ENCODE measurements around the gene XYLT1.

The XYLT1 gene

DNA sequence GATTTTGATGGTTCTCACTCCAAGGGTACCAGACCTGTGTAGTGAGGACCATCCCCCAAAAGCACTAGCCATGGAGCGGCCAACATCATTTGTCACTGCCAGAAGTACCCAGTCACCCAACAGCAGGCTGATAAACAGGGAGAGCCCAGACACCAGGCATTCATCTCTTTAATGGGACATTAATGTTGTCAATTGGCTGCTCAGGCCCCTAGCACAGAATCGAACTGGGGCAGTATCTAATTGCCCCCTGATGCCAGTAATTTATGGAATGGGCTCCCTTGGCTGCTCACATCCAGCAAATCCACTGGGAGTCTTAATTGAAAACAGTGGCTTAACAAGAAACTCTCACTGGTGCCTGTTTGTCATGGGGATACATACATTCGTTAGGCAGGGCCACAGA is 344.6 kb downstream of the XYLT1 start:
- no peak for DNase-seq

DNA sequence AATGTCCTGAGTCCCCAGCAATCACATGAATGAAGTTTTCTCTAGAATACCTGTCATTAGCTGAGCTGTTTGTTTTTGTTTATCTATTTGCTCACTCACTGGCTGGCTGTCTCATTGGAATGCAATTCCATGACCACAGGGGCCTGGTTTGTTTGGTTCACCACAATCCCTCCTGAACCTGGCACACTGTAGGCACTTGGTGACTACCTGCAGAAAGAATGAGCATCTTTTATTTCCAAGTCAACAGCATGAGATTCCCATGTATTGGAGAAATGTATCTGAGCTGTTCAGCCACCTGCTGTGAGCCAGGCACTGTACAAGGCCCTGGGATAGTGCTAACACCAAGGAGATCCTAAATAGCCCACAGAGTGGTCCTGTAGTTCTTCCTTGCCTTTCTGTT is 345.1 kb downstream of the XYLT1 start:
- no peak for DNase-seq

DNA sequence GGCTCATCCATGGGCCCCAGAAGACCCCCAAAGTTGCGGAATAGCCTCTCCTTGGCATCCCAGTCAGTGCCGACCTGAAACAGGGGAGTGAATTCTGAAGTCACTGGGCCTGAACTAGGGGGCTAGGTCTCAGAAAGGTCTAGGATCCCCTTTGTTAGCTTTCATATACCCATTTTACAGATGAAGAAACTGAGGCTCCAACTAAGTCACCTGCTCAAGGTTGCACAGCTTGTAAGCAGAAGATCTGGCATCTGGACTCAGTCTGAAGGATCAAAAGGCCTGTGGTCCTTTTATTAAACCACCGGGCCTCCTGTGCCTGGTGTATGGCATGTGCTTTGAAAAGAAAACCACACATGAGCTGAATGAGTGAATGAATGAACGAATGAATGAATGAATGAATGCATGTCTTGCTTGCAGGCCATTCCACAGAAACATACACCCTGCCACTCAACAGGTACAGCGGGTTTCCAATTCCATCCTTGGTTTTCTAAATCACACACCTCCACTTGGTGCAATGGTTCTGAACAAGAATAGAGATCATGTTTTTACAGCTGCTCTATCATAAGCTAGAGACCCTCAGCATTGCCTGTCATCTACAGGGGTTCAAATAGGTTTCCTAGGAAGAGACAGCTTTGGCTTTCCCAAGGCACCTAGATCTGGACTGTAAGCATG is 352.7 kb downstream of the XYLT1 start:
- DNase-seq: no peak

DNA sequence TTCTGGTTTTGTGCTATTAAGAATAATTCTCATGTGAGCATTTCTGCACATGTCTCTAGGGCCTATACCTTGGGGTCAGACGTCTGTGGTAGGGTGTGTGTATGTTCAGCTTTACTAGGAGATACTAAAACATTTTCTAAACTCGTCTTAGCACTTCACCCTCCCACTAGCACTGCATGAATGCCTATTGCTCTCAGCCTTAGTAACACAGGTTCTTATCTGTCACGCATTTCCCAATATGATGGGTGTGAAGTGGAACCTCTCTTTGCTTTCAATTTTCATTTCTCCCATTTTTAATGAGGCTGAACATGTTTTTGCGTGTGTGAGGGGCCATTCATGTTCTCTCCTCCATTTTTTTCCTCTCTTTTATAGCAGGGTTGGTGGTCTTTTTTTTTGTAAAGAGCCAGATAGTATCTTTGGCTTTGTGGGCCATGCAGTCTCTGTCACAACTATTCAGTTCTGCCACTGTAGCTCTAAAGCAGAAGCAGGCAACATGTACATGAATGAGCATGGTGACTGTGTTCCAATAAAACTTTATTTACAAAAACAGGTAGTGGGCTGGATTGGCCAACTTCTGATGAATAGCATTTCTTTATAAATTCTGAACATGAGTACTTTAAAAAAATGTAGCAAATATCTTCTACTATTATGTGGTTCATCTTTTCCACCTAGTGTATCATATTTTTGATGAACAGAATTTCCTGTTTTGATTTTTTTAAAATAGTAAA is 354.0 kb downstream of the XYLT1 start:
- no peak for DNase-seq

GRCh38 chr16:17109413-17109812 is 361.3 kb downstream of the XYLT1 start:
- no peak for DNase-seq

DNA sequence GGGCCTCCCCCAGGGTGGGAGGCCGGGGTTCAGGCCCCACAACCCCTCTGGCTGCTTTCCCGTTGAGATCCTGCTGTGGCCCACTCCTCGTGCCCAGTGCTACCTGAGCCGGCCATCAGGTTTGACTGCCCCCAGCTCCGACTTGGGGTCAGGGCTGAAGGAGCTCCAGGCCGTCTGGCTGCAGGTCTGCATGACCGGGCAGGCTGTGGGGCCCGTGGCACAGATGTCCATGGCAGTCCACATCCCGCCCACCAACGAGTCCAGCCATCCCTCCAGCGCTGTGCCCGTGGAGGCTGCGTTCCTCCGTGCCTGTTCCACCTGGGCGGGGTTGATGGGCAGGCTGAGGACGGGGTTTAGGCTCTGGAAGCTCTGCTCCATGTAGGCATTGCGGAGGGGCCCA is 362.2 kb downstream of the XYLT1 start:
- DNase-seq: no peak

DNA sequence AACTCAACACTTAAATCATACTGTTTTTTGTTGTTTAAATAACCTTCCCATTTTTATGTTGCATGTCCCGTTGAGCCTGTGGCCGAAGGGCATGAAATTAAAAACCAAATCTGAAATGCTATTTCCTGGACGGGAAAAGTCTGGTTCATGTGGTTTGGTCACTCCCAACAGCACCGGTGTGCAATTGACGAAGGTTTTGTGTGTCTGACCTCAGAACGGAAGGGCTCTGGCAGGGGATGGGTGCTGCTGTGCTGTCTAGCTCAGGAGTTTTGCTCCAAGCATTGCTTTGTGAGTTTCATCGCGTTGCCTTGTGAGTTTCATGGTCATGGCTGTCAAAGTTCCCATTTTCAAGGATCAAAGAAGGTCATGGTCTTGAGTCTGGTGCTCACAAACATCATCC is 363.3 kb downstream of the XYLT1 start:
- no peak for DNase-seq

DNA sequence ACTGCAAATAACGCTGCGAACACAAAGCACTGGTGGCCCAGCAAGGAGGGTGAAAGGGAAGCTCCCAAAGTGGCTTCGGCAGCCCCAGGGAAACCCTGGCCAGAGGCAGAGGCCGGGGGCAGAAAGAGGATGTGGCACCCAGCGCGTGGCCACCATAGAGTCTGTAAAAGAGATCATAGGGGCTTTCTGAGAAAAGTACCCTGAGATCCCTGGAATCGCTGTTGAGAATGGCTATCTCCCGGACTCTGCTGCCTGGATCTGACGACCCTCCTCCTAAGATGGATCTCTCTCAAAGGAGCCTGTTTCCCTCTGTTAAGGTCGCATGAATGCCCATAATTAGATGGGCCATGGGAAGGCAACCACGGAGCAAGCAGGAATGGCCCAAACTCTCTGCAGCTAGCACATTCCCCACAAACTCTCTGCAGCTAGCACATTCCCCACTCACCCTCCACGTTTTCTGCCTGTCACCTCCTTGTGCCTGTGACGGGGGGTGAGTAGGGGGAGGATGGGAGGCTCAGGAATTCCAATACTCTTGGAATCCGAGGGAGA is 364.4 kb downstream of the XYLT1 start:
- no peak for DNase-seq

DNA sequence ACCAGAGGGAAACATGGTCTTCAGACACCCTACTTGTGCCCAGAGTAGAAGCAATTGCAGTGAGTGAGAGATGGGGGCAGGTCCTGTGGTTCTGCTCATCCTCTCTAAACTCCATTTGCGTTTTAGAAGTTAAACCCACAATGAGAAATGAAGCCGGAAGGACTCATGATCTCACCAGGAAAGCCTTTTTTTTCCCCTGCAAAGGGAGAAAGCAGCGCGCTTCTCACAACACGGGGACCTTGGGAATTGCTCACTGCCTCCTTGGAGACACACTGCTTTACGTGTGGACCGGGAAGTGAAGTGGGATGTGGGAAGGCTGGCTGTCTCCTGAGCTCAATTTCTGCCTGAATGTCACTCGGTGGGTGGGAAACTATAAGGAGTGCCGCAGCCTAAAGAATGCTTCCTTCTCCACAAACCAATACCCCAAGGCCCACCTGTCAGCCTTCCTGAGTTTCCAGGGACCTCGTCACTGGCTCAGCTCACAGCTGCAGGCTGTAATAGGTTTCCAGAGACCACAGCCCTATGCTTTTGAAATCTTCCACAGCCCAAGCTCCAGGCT is 365.4 kb downstream of the XYLT1 start:
- DNase-seq: no peak

GRCh38 chr16:17104654-17105053 is 366.1 kb downstream of the XYLT1 start:
- DNase-seq: no peak

GRCh38 chr16:17103216-17103615 is 367.5 kb downstream of the XYLT1 start:
- DNase-seq: no peak

DNA sequence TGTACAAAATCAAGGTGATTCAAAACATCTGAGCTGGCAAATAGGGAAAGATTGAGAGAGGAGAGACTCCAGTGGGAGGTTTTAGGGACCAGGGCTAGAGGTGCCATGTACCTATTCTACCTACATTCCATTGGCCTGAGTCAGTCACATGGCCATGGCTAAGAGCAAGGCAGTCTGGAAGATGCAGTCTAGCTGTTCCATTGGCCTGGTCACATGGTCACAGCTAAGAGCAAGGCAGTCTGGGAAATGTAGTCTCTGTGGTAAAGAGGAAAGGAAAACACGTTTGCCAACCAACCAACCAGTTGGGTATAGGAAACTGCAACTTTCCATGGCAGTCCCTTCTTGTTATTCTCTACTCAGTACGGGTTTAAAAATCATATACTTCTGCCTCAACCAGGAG is 369.1 kb downstream of the XYLT1 start:
- DNase-seq: no peak

DNA sequence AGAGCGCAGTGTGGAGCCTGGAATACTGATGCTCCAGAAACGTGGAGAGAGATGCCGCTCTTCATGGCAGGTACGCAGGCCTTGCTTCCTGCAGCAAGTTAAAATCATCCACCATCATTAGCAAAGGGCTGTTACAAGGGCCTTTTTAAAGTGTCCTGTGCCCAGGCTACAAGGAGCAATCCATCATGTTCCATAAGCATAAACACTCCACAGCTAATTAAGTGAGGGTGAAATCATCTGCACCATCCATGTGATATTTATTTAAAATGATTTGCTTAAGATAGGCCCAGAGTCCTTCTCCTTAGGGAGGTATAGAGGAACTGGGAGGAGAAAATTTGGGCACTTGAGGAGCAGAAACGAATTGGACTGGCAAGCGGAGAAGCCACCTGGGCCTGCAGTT is 372.1 kb downstream of the XYLT1 start:
- no peak for DNase-seq

DNA sequence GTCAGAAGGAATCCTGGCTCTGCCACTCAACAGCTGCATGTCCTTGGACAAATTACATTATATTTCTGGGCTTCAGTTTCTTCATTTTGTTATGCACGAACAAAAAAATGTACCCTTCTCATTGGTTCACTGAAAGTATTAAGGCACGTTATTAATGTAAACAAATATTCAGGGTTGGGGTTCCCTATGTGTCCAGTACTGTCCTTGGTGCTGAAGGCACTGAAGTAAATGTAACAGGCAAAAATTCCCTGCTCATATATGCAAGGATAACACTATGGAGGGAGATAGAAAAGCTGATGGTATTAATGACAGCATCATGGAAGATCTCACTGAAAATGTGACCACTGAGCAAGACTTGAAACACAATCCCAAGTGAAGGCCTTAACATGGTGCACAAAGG is 386.6 kb downstream of the XYLT1 start:
- DNase-seq: no peak

DNA sequence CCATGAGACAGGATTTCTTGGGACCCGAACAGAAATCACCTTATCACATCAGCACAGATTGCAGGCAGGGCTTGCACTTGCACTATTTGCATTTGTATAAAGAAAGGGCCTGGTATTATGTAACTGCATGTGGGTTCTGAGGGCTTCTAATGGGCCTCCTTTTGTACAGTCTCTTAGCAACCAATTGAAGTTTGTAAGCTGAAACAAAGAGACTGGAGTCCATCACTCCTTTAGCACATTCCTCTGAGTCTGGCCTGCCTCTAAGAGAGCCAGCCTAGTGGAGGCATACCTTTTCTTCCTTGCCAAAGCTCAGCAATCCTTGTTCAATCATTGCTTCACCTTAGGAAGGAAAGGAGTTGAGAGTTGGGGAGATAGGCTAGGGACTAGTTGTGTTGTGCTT is 387.1 kb downstream of the XYLT1 start:
- no peak for DNase-seq

DNA sequence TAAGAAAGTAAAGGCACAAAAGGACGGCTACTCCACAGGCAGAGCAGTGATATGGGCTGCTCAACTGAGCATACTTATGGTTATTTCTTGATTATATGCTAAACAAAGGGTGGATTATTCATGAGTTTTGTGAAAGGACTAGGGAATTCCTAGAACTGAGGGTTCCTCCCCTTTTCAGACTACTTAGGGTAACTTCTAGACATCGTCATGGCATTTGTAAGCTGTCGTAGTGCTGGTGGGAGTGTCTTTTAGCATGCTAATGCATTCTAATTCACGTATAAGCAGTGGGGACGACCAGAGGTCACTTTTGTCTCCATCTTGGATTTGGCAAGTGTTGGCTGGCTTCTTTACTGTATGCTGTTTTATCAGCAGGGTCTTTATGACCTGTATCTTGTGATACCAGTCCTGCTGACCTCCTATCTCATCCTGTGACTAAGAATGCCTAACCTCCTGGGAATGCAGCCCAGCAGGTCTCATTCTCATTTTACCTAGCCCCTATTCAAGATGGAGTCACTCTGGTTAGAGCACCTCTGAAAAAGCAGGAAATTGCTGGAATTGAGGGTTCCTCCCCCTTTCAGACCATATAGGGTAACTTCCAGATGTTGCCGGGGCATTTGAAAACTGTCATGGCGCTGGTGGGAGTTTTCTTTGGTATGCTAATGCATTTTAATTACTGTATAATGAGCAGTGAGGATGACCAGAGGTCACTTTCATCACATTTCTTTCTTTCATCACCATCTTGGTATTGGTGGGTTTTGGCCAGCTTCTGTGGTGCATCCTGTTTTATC is 388.5 kb downstream of the XYLT1 start:
- DNase-seq: no peak

DNA sequence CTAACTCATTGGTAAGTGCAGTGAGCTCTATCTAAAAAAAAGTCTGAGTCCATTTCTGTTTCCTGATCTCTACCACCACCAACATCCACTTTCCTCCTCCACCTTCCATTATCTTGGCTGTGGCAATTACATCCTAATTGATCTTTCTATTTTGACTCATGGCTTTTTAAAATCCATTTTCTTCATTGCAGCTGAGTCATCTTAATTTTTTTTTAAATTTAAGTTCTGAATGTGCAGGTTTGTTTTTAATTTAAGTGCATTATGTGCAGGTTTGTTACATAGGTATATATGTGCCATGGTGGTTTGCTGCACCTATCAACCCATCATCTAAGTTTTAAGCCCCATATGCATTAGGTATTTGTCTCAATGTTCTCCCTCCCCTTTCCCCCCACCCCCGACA is 390.7 kb downstream of the XYLT1 start:
- no peak for DNase-seq

DNA sequence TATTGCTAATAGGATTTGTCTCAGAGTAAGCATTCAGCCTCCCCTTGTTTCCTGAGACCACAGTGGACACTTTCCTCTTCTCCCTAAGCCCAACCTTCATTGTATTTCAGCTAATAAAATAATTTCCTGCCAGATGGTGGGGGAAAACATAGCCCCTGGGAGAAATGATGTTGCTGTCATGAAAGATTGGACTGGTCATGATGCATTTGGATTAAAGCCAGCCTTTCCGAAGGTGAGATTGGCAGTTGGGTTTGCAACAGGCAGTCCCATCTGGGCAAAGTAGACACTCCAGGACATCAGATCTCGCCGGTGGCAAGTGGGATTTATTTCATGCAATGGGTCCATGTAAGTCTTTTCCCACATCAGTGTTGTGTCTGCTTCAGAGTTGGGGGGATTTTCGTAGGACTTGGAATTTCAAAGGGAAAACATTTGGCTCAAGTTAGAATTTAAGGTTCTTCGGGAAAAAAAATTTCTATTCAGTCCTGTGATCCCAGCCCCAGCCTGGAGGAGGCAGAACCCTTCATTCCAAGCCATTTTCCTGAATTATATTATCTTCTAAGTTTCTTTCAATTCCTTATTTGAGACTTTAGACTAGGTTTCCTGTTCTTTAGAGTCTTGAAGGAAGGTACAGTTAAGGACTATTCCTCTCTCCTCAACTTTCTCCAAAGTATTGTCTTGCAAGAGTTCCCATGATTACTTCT is 391.7 kb downstream of the XYLT1 start:
- no peak for DNase-seq

- no peak for DNase-seq
Measured at GRCh38 chr16:17076818-17077498, 393.8 kb downstream of the XYLT1 start.

DNA sequence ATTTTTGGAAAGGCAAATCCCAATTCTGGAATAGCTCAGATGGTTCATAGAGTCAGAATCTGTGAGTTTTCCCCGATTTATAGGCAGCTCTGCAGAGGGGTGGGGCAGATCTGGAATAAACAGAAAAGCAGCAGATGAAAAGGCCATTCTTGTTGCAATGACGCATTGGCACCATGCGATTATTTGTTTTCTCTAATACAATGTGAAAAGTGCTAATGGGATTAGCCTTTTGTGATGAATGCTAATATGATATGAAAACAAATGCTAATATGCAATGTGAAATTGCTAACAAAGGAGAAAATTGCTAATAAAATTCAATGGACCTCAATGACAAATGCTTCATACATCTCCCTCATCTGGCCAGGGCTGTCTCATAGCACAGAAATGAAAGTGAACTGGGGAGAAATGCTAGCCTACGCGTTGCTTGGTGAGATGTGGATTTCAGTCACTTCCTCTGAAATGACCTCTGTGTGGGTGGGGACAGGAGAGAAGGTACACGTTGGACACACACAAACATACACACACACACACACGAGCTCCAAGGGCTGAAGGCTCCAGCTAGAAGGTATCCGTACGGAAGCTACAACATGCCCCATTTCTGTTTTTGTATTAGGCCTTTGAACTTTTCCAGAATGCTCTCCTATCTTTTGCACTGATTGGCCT is 394.5 kb downstream of the XYLT1 start:
- DNase-seq: no peak

DNA sequence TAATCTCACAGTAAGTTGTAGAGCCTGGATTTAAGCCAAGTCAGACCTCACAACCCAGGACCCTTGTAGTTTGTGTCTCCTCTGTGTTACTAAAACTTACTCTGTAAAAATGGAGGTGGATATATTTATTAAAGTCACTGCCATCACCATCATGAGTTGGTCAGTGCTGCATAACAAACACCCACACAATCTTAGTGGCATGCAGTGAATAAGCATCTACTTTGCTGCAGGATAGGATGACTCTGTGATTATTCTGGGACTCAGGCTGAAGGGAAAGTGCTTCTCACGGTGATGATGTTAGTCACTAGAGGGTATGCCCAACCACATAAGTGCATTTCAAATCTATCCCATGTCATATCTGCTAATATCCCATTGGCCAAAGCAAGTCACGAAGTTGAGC is 398.7 kb downstream of the XYLT1 start:
- no peak for DNase-seq
